NCI-H2196 treated with DMSO at 0.1 percent for 48 hours (cell line): ENCODE data around the gene CCR9.

Source experiments
- DNase-seq: peaks from one replicate; lab custom pipeline; 2025; ENCODE audit not compliant: unreplicated experiment; lab: John Stamatoyannopoulos, UW

Gene CCR9

DNA sequence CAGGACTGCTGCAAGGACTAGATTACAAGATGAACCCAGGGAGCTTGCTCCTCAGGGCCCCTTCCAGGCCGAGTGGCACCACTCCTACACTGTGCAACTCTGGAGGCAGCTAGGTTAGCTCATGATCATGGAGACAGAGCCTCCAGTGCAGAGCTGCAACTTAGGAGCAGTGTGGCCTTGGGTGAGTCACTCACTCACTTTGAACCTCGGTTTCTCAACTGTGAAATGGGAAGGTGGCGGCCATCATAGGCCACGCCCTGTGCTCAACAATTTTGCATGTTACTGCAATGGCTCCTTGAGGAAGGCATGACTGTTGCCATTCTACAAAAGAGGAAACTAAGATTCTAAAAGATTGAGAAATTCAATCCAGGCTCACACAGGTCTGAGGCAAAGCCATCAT is 45.8 kb downstream of the CCR9 start:
- DNase-seq: no peak

DNA sequence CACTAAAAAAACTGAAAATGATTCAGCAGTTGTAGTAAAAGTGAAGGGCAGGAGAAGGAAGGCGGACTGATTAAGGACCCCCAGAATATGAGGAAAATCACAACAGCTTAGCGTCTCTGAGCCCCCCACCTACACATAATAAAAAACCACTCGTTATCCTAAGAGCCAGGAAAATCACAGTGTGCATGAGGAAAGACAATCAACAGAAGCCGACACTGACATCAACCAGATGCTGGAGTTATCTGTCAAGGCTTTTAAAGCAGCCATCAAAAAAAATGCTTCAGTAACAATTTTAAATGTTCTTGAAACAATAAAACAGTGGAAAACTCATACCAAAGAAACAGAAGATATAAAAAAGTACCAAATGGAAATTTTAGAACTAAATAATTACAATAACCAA is 47.2 kb downstream of the CCR9 start:
- DNase-seq: no peak

DNA sequence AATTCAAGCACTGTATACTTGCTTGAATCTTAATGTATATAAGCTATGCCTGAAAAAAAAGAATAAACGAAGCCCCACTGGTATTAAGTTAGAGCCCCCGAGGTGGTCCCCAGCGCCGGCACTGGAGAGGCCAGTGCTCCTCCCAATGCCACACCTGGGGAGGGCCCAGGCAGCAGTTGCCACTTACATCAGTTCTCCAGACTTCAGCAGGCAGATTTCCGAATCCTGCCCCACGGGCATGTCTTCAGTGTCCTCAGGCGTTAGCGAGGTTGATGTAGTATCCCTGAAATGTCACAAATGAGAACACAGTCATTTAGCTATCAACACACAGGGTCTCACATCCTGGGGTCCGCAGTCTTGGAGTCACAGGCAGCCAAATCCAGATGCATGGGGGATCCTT is 49.9 kb downstream of the CCR9 start:
- no peak for DNase-seq

DNA sequence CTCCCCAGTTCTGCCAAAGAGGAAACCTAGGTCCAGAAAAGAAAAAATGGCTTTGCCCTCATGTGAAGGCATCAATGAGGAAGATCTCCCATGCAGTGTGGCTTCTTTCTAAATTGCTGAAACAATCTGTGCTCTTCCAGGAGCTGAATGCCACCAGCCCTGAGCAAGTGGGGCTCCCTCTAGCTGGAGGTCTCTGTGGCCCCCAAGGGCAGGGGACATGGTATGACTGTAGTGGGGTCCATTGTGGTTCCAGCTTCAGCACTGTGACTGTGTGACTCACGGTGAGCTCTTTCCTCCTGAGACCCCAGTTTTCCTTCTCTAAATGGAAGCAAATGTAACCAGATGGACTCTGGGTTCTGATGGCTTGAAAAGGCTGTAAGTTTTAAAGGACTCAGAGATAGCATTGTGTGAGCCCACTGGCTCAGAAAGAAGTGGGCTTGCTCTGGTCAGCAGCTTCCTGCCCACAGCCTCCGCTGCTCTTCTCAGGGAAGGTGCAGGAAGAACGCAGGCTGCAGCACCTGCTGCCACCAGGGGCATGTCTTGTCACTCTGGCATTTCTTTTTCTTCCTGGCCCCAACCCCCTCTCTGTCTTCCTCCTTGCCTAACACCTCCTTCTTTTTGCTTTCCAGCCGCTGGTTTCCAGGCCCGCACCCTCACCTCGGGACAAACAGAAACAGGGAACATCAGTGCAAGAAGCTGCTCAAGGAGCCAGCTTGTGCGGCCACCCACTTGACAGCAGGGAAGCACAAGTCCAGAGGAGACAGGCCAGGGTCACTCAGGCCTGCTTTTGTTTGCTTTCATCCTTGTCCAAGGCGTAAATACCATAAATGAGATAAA is 51.1 kb downstream of the CCR9 start:
- no peak for DNase-seq

DNA sequence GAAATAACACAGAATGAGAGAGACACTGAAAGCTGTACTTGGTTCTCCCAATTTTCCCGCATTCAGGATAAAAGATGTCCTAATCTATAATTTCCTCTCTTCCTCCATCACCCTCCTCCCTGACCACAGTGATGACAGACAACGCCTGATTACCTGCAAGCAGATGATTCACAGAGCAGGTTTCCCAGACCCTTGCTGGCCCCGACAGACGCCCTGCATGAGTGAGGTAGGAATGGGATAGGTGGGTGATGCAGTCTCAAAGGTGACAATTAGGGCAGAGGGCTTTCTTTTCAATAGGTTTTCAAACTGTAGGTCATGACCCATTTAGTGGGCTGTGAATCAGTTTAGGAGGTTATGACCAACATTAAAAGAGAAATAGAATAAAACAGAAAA is 51.7 kb downstream of the CCR9 start:
- DNase-seq: no peak

DNA sequence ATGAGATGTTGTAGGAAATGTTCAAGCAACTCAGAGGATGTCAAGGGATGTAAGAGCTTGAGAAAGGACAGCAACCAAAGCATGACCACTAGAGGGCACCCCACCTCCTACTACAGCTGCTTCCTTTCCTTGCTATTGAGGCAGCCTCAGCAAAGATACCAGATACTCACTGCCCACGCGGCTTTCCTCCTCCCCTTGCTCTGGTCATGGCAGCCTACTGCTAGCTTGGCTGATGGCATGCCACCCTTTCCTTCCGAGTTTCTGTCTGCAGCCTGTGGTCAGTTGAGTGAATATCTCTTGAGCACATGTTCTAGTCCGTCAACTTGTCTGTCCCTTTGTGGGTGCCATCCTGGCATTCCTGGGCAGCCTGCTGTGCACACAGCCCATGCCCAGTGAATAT is 52.5 kb downstream of the CCR9 start:
- DNase-seq: peak; percentile 31

DNA sequence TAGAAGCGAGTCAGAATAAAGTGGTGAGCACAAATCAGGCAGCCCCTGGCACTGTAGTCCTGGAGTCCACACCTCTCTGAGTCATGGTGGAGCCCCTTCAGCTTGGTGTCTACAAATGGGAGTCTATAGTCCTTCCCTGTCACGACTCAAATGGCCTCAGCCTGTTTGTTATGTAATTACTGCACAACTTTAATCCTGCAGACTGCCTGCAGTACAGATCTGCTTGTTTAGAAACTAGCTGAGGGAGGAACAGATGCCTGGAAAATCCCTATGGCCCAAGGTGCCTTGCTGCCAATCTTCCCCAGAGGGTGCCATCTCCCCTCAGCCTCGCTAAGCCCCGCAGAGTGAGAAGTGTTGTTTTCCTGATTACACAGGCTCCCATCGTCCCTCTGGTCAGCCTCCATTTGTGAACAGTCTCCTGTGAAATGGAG is 53.0 kb downstream of the CCR9 start:
- no peak for DNase-seq

DNA sequence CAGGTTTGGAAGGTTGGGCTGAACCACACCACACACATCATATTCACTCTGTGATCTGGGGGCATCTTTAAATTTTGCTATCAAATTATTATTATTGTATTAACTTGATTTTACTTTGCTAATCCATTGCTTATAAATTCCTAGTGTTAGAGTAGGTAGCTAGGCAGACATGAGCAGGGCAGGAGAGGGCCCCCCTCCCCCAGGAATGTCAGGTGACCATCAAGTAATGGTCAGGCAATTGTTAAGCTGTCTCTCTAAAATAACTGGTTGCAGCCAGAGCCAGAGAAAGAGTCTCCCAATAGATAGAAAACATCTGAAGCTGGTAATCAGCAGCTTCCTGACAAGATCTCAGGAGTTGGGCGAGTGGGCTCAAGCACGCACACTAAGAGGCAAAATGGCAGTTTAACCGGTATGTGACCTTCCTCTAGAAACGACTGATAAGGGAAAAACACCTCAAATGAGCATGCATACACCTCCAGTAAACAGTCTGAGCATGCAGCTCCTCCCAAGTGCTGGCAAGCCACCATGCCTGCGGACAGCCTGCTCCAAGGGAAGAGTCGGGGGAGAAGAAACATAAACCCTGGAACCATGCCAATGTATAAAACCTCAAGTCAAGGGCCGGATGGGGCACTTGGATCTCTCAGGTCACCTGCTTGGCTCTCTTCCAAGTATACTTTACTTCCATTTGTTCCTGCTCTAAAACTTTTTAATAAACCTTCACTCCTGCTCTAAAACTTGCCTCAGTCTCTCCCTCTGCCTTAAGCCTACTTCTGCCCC is 53.8 kb downstream of the CCR9 start:
- DNase-seq: no peak

DNA sequence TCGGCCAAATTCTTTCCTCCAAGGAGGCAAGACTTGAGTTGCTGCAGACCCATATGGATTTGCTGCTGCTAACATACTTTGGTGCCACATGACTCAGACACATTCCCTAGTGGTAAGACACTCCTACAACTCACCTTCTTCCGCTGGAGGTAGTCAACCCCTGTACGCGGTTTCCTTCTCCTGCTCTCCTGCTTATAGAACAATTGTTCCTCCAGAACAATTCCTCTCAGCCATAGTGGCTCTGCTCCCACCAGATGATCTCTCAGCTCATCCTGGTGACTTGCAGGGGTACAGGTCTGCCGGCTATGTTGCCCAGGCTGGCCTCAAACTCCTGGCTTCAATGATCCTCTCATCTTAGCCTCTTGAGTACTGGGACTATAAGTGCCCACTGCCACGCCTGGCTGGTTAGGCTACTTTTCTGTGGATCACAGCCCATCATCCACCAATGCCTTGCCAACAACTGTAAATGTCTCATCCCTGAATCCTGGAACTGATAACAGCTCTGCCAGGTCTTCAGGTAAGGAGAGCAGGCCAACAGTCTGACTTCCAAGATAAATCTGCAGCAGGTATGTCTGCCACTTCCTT is 54.5 kb downstream of the CCR9 start:
- DNase-seq: no peak

DNA sequence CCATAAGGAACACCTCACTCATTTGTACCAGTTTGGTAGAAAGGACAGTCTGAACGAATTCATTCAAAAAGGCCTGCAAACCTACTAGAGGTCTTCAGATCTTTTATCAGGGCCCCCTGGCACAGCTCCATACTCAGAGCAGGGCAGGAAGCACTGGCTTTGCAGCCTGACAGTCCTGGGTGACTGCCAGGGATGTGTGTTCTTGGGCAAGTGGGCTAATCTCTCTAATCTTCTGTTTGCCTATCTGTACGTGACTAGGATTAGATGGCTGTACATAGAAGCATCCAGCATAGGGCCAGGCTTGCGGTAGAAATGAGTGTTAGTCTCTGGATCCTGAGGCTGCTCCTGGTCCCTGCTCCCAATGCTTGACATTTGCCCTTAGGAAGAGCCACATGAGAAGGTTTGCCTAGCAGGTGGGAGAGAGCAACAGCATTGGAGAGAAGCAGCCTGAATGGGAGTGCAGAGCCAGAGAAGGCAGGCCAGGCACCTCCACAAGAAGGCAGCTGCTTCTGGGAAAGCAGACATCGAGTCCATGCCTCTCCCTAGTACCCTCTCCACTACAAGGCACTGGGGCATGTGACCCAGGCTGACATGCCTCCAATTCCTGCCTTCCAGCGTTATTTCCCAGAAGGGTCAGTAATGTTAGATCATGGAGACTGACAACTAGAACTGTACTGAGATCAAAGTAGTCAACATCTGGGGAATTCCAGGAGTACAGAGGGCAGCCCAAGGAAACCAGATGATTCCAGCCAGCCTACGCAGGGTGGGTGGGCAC is 55.9 kb downstream of the CCR9 start:
- DNase-seq: no peak

DNA sequence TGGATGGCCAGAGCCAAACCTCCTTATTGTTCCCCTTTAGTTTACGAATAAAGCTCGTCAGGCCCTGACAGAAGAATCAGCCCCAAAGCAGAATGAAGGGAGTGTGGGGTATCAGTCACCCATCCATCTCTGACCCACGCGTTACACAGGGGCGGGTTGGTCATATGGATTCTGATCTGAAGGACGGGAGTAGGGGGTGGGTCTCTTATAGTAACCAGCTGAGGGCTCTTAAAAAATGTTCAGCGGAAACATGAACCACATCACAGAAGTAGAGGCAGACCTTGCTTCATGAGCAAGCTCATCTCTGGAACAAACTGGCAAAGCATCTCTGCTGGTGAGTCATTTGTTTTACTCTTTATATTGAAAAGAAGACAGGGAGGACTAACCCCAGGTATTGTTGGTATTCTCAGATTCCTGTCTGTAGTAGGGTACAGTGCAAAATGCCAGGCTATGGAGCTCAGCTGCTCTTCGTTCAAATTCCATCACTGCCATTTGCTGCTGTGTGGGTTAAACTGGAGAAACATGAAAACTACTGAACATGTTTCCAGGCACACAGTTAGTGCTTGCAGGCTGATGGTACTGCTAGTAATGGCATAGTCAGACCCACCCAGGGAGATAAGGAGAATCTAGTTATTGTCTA is 57.0 kb downstream of the CCR9 start, which contains the start of gene CXCR6:
CXCR6 (plus strand) TSS at position 258 of the 640 bp plus-strand sequence. CDS start 3,018 bp downstream, outside the sequence.
- no peak for DNase-seq

DNA sequence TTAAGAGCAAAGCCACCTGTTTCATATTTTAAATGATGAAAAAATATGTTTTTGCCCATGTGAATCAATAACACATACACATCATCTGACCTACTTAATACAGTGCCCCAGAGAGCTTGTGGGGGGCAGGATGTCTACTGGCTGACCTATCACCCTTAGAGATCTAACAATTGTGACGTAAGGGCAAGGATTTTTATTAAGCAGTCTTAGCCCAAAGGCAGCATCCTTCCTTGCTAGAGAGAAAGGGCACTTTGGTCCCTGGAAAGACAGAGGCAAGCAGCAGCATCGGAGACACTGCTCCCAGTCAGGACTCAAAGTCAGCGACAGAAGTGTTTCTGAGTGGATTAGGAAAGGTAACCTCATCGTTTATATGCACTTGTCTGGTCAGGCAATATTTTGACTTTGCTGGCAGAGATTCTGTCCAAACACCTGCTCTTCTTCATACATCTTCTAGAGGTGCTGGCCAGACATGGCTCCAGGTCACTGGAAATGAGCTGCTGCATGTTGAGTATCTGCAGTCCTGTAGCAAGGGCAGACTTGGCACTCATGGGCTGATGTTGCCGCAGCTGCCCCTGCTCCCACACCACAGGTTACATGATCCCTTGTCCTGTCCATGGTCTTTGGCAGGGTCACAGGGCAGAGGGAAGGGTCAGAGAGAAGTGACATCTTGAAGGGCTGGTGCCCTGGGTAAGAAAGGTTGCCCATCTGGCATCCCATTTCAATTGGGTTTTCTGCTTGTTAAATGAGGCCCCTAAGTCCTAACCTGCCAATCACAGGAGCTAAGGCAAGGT is 58.7 kb downstream of the CCR9 start:
- no peak for DNase-seq

DNA sequence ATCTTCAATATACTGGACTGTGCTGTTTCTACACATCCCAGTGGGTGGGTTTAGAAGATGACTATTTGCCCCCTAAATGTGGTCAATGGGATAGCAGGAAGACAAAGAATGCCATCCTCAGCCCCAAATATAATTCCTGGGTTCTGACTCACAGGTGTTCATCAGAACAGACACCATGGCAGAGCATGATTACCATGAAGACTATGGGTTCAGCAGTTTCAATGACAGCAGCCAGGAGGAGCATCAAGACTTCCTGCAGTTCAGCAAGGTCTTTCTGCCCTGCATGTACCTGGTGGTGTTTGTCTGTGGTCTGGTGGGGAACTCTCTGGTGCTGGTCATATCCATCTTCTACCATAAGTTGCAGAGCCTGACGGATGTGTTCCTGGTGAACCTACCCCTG is 60.0 kb downstream of the CCR9 start:
- no peak for DNase-seq

DNA sequence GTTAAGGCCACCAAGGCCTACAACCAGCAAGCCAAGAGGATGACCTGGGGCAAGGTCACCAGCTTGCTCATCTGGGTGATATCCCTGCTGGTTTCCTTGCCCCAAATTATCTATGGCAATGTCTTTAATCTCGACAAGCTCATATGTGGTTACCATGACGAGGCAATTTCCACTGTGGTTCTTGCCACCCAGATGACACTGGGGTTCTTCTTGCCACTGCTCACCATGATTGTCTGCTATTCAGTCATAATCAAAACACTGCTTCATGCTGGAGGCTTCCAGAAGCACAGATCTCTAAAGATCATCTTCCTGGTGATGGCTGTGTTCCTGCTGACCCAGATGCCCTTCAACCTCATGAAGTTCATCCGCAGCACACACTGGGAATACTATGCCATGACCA is 60.5 kb downstream of the CCR9 start:
- no peak for DNase-seq

DNA sequence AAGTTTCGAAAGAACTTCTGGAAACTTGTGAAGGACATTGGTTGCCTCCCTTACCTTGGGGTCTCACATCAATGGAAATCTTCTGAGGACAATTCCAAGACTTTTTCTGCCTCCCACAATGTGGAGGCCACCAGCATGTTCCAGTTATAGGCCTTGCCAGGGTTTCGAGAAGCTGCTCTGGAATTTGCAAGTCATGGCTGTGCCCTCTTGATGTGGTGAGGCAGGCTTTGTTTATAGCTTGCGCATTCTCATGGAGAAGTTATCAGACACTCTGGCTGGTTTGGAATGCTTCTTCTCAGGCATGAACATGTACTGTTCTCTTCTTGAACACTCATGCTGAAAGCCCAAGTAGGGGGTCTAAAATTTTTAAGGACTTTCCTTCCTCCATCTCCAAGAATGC is 61.0 kb downstream of the CCR9 start:
- no peak for DNase-seq

DNA sequence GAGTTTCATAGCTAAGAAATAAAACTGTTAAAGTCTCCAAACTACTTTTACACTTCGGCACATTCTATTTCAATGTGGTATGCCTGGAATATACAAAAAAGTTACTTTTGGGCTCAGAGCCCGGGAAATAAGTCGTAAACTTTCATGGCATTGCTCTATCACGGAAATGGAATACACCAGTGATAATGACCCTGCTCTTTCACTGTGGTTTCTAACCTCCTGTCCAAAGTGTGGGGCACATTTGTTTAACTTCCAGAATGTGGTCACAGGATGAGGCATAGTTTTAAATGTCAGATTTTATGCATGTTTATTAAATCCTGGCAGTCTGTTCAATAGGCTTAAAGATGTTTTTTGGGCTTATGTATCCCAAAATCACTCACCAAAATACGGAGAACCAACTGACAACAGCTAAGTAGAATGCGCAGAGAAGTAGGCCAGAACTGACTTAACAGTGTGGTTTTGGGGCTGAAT is 62.0 kb downstream of the CCR9 start:
- DNase-seq: no peak

DNA sequence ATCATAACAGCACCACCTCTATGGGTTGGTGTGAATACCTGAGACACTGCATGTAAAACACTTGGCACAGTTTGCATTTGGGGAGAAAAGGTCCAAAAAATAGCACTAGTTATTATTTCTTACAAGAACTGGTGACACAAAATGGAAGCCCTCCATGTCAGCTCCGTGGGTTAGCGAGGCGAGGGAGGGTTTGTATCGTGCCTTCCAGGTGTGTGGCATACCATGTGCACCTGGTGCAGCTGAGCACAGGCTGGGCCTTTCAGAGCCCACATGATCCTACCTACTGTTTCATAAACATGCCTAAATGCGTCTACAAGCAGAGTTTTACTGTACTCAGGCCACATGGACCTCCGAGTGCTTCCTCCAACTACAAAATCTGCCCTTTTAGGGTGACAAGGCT is 62.5 kb downstream of the CCR9 start:
- no peak for DNase-seq

DNA sequence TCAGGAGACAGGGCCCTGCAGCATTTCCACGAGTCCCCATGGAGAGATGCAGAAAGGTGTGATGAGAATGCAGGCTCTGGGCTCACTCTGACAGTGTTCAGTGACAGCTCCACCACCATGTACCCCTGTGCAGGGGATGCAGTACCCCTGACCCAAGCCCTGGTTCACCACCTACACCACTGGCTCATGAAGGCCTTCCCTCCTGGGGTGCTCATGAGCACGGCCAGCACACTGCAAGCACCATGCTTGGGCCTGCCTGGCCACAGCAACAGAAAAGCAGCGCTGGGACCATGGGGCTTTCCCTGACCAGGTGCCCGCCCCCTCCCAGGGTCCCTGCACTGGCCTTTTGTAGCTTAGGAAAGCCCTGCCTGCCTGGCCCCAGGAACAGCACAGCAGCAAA is 63.1 kb downstream of the CCR9 start:
- no peak for DNase-seq

DNA sequence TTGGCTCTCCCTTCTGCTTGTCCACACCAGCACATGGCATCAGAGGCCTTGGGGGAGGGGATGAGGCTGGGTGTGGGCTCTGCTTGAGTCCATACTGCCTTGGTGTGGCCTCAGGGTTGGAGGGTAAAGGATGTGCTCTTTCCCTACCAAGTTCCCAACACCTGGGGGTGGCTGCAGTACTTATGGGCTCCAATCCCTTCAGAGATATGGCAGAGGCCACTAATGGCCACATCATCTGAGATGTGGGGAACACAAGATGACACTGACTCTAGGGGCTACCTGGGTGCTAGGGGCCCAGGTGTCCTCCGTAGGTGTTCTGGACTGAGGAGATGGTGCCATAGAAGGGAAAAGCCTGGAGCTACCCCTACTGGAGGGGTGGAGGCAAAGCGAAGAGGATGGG is 63.8 kb downstream of the CCR9 start:
- DNase-seq: no peak
